Gastrocnemius medialis (tissue), 4 donors: ENCODE measurements around the gene KIRREL3. TPM values are rescaled to one million over a fixed set of nuclear protein-coding genes. Genes with fewer than 3 reads are reported as not detected.
"Not testable (repeated sequence)": the region's sequence is repeated elsewhere in the genome, so short reads cannot be mapped to it uniquely, and the experiment has no call there.

Source experiments
- ATAC-seq, 2 donors: fragments of 150-250 bp; one replicate each; pipeline ENCODE4 v1.9.1; 2016
- DNase-seq, 2 donors: peaks; one replicate each; pipeline ENCODE4 v3.0.0-alpha.2; 2019
- H3K27ac ChIP-seq, 4 donors: fragments of 200-600 bp; sonication (generic); 1 replicate in 1 of 4; 2 replicates in 3 of 4; pipeline ENCODE4 v1.5.1; 2016 to 2018; ENCODE audit warnings: mild to moderate bottlenecking in 2 of 4, moderate library complexity in 1 of 4
- H3K27me3 ChIP-seq, 3 donors: fragments of 200-600 bp; sonication (generic) in 2 of 3; 1 replicate in 1 of 3; 2 replicates in 2 of 3; pipeline versions ENCODE4 v1.5.1 to v1.6.0; 2016 to 2019; ENCODE audit warnings: mild to moderate bottlenecking in 1 of 3, moderate library complexity in 1 of 3
- H3K36me3 ChIP-seq, 2 donors: fragments of 200-600 bp; sonication (generic) in 1 of 2; one replicate each; pipeline ENCODE4 v1.5.1; 2017 to 2018
- H3K4me1 ChIP-seq, 2 donors: fragments of 200-600 bp; sonication (generic) in 1 of 2; one replicate each; pipeline ENCODE4 v1.5.1; 2016 to 2017; ENCODE audit warnings: mild to moderate bottlenecking in 2 of 2
- H3K4me3 ChIP-seq, 4 donors: fragments of 200-600 bp; sonication (generic) in 3 of 4; 1 replicate in 1 of 4; 2 replicates in 3 of 4; pipeline ENCODE4 v1.5.1; 2016 to 2019; ENCODE audit warnings: mild to moderate bottlenecking in 2 of 4
- H3K9me3 ChIP-seq, 3 donors: fragments of 200-600 bp; sonication (generic) in 2 of 3; 1 replicate in 1 of 3; 2 replicates in 2 of 3; pipeline ENCODE4 v1.5.1; 2016 to 2019
- CTCF ChIP-seq, 5 experiments: fragments of 450-650 bp in 3 of 5; fragments of 200-600 bp in 2 of 5; sonication (generic) in 2 of 5; IDR thresholded peaks in 4 of 5; conservative IDR thresholded peaks in 1 of 5; 1 replicate in 4 of 5; 2 replicates in 1 of 5; pipeline ENCODE4 v1.5.1; 2016 to 2019; ENCODE audit warnings: antibody characterized with exemption in 5 of 5, mild to moderate bottlenecking in 3 of 5, moderate library complexity in 3 of 5
- POLR2A ChIP-seq, 2 donors: fragments of 450-650 bp; IDR thresholded peaks; one replicate each; pipeline ENCODE4 v1.6.1; 2017; ENCODE audit warnings: antibody characterized with exemption in 2 of 2, mild to moderate bottlenecking in 2 of 2, moderate library complexity in 2 of 2
- in situ Hi-C, 4 donors: fragments of 200-750 bp; cut with MboI; loops; one replicate each; pipeline versions ENCODE4 v1.15.0 to v1.8.0; 2017; ENCODE audit warnings: low sequenced_read_pairs in 4 of 4
- intact Hi-C: fragments of 100-400 bp; cut with DNase I; formaldehyde crosslinking; loops from one replicate; pipeline ENCODE4 v1.15.1; 2023; ENCODE audit warnings: low total_unique reads
- total RNA-seq, 4 donors: library from RNA; depleted of rRNA; stranded (reverse); fragments of >200 nt; gene quantifications; one replicate each; pipeline versions ENCODE4 v1.1.0 to v1.2.3, GENCODE V29; 2016

KIRREL3 gene
- total RNA-seq, 4 donors from 2014 or later: 0.10 TPM; not detected in 3

GRCh38 chr11:126390272-126390867 lies 610.2 kb downstream of the KIRREL3 start:
- Histone ChIP-seq H3K27me3 (no peaks in the 10 kb centered on the region), H3K27ac (no peak overlapping the region), H3K4me3 (no peak overlapping the region), H3K4me1 (peaks cover 5 to 11% of the 10 kb centered on the region in 2 donors), H3K9me3 (no peaks in the 10 kb centered on the region), H3K36me3 (no peaks in the 10 kb centered on the region)
- intact Hi-C loops: no loop called here
- no peak for ATAC-seq
- DNase-seq: no peak
- in situ Hi-C loops: no loop called here
- TF ChIP-seq POLR2A (IDR thresholded peaks at IDR 0.05) (no peak), CTCF (IDR thresholded peaks at IDR 0.05 in 4 of 5, conservative IDR thresholded peaks at IDR 0.05 in 1 of 5) (no peak)

- H3K4me3 ChIP-seq: no peak overlapping the region
- DNase-seq: no peak
- intact Hi-C loops: no loop called here
- in situ Hi-C loops: no loop called here
- no peak overlapping the region for H3K27ac ChIP-seq
- no peak for TF ChIP-seq CTCF (IDR thresholded peaks at IDR 0.05 in 4 of 5, conservative IDR thresholded peaks at IDR 0.05 in 1 of 5)
- TF ChIP-seq POLR2A (IDR thresholded peaks at IDR 0.05): no peak
- peaks cover 5 to 11% of the 10 kb centered on the region in 2 donors for H3K4me1 ChIP-seq
- H3K9me3 ChIP-seq: no peaks in the 10 kb centered on the region
- no peak for ATAC-seq
- no peaks in the 10 kb centered on the region for H3K36me3 ChIP-seq
- no peaks in the 10 kb centered on the region for H3K27me3 ChIP-seq
Observed at GRCh38 chr11:126387857-126388256, 612.7 kb downstream of the KIRREL3 start.

GRCh38 chr11:126386729-126387071 lies 613.9 kb downstream of the KIRREL3 start:
- H3K4me3 ChIP-seq, in situ Hi-C loops, H3K36me3 ChIP-seq, H3K27me3 ChIP-seq, DNase-seq, H3K4me1 ChIP-seq, H3K27ac ChIP-seq, intact Hi-C loops, ATAC-seq, H3K9me3 ChIP-seq: not testable (repeated sequence)

GRCh38 chr11:126385991-126386728 lies 614.4 kb downstream of the KIRREL3 start:
- ATAC-seq (no peak), DNase-seq (no peak)
- no peak overlapping the region for H3K4me3 ChIP-seq
- no peaks in the 10 kb centered on the region for H3K27me3 ChIP-seq
- intact Hi-C loops (no loop called here), in situ Hi-C loops (no loop called here)
- H3K36me3 ChIP-seq: no peaks in the 10 kb centered on the region
- H3K4me1 ChIP-seq: peaks cover 0 to 6% of the 10 kb centered on the region in 2 donors
- no peak for TF ChIP-seq POLR2A (IDR thresholded peaks at IDR 0.05)
- no peak for TF ChIP-seq CTCF (IDR thresholded peaks at IDR 0.05 in 4 of 5, conservative IDR thresholded peaks at IDR 0.05 in 1 of 5)
- no peaks in the 10 kb centered on the region for H3K9me3 ChIP-seq
- H3K27ac ChIP-seq: no peak overlapping the region

- no peak for ATAC-seq
- DNase-seq: no peak
- Histone ChIP-seq H3K27me3 (no peaks in the 10 kb centered on the region), H3K4me3 (no peak overlapping the region), H3K27ac (no peak overlapping the region), H3K9me3 (no peaks in the 10 kb centered on the region), H3K4me1 (peaks cover 0 to 6% of the 10 kb centered on the region in 2 donors), H3K36me3 (no peaks in the 10 kb centered on the region)
- in situ Hi-C loops: no loop called here
- intact Hi-C loops: no loop called here
- TF ChIP-seq CTCF (IDR thresholded peaks at IDR 0.05 in 4 of 5, conservative IDR thresholded peaks at IDR 0.05 in 1 of 5) (no peak), POLR2A (IDR thresholded peaks at IDR 0.05) (no peak)
Observed at GRCh38 chr11:126384449-126385070, 616.0 kb downstream of the KIRREL3 start.
